GM18867 (cell line): Measurements from ENCODE around the gene STK39.

Experiments
- ATAC-seq: cut with Tn5 transposase; IDR thresholded peaks from one replicate; pipeline ENCODE4 v1.9.1; 2021; ENCODE audit warnings: mild to moderate bottlenecking, moderate library complexity; ENCODE audit not compliant: unreplicated experiment

STK39 gene

GRCh38 chr2:168210895-168211570 lies 36.4 kb downstream of the STK39 start:
- ATAC-seq, result peak; percentile 46

GRCh38 chr2:168210216-168210894 lies 37.0 kb downstream of the STK39 start:
- no peak for ATAC-seq

GRCh38 chr2:168208652-168209051 lies 38.7 kb downstream of the STK39 start:
- ATAC-seq, result no peak

GRCh38 chr2:168207851-168208250 lies 39.5 kb downstream of the STK39 start:
- ATAC-seq, result no peak

GRCh38 chr2:168203762-168204693 lies 43.4 kb downstream of the STK39 start:
- no peak for ATAC-seq

- no peak for ATAC-seq
These were observed 45.7 kb downstream of the STK39 start for GRCh38 chr2:168201584-168202116.

GRCh38 chr2:168200930-168201583 lies 46.3 kb downstream of the STK39 start:
- ATAC-seq, result no peak

- ATAC-seq, result no peak
These were observed 48.8 kb downstream of the STK39 start for GRCh38 chr2:168198476-168199207.

- no peak for ATAC-seq
These were observed 50.6 kb downstream of the STK39 start for GRCh38 chr2:168196764-168197180.

- ATAC-seq, result peak; percentile 93
These were observed 52.4 kb downstream of the STK39 start for GRCh38 chr2:168194784-168195522.

- ATAC-seq, result no peak
These were observed 54.4 kb downstream of the STK39 start for GRCh38 chr2:168192839-168193616.

- ATAC-seq, result no peak
These were observed 55.2 kb downstream of the STK39 start for GRCh38 chr2:168191955-168192785.

GRCh38 chr2:168190590-168191336 lies 56.6 kb downstream of the STK39 start:
- no peak for ATAC-seq

GRCh38 chr2:168189835-168190569 lies 57.4 kb downstream of the STK39 start:
- no peak for ATAC-seq

GRCh38 chr2:168188002-168188401 lies 59.4 kb downstream of the STK39 start:
- no peak for ATAC-seq

- no peak for ATAC-seq
These were observed 60.9 kb downstream of the STK39 start for GRCh38 chr2:168186452-168186851.
